ENCODE data around the gene MAOA.
"Not testable (repeated sequence)": the region's sequence is repeated elsewhere in the genome, so short reads cannot be mapped to it uniquely, and the experiment has no call there.

Gene MAOA

DNA sequence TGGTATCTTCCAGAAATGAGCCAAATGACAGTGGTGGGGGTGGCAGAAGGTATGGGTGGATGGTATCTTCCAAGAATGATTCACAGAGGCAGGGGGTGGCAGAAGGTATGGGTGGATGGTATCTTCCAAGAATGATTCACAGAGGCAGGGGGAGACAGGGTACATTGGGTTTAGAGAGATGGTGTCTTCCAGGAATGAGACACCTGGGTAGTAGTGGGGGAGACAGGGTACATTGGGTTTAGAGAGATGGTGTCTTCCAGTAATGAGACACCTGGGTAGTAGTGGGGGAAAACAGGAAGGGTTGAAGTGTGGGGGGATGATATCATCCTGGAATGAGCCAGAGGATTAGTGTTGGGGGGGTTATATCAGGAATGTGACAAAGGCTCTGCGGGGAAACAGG, 62.0 kb downstream of the MAOA start:
- Mint-ChIP-seq H3K36me3 (ENCODE audit: low read depth) (no peaks in the 10 kb centered on the region), H3K4me3 (no peak overlapping the region), H3K9me3 (peaks cover 5% of the 10 kb centered on the region), H3K4me1 (no peaks in the 10 kb centered on the region), H3K27ac (no peak overlapping the region), H3K27me3 (no peaks in the 10 kb centered on the region)
- no peak for ATAC-seq
- no peak for DNase-seq

DNA sequence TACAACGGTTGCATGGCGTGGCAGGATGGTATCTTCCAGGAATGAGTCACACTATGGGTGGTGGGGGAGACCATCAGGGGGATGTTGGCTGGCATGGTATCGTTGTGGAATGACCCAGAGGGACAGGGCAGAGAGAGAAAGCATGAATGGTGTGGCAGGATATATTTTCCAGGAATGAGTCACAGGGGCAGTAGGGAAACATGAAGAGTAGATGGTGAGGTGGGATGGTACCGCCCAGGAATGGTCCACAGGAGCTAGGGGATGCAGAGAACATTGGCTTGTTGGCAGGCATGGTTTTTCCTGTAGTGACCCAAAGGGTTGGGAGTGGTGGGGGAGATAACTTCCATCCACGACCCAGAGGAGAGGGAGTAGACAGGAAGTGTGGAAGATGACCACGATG, 62.4 kb downstream of the MAOA start:
- no peaks in the 10 kb centered on the region for H3K27me3 Mint-ChIP-seq
- DNase-seq: no peak
- H3K4me1 Mint-ChIP-seq: no peaks in the 10 kb centered on the region
- H3K36me3 Mint-ChIP-seq (ENCODE audit: low read depth): no peaks in the 10 kb centered on the region
- H3K4me3 Mint-ChIP-seq: no peak overlapping the region
- no peak overlapping the region for H3K27ac Mint-ChIP-seq
- no peak for ATAC-seq
- H3K9me3 Mint-ChIP-seq: peaks cover 5% of the 10 kb centered on the region

DNA sequence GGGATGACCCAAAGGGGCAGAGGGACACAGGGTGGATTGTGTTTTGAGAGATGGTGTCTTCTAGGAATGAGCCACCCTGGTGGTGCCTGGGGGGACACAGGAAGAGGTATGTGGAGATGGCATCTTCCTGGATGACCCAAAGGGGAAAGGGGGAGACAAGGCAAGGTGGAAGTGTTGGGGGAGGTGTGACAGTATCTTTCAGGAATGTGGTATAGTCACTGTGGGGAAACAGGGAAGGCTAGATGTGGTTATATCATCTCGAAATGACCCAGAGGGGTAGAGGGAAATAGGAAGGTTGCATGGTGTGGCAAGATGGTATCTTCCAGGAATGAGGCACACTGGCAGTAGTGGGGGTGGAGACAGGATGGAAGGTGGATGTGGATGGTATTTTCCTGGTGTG, 62.9 kb downstream of the MAOA start:
- Mint-ChIP-seq H3K27ac (no peak overlapping the region), H3K36me3 (ENCODE audit: low read depth) (no peaks in the 10 kb centered on the region), H3K9me3 (peaks cover 5% of the 10 kb centered on the region), H3K4me3 (no peak overlapping the region), H3K27me3 (no peaks in the 10 kb centered on the region), H3K4me1 (no peaks in the 10 kb centered on the region)
- no peak for ATAC-seq
- no peak for DNase-seq

DNA sequence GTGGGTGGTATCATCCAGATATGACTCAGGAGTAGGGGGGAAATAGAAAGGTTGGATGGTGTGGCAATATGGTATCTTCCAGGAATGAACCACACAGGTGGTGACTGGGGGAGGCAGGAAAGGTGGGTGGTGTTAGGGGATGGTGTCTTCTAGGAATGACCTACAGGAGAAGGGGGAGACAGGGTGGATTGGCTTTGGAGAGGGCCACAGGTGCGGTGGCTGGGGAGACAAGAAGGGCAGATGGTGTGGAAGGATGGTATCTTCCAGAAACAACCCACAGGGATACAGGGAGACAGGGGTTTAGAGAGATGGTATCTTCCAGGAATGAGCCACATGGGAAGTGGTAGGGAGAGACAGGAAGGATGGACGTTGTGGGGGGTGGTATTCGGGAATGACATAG, 64.0 kb downstream of the MAOA start:
- Mint-ChIP-seq H3K4me3 (no peak overlapping the region), H3K27ac (no peak overlapping the region), H3K4me1 (no peaks in the 10 kb centered on the region), H3K36me3 (ENCODE audit: low read depth) (no peaks in the 10 kb centered on the region), H3K9me3 (peaks cover 5% of the 10 kb centered on the region), H3K27me3 (no peaks in the 10 kb centered on the region)
- ATAC-seq: no peak
- DNase-seq: no peak

DNA sequence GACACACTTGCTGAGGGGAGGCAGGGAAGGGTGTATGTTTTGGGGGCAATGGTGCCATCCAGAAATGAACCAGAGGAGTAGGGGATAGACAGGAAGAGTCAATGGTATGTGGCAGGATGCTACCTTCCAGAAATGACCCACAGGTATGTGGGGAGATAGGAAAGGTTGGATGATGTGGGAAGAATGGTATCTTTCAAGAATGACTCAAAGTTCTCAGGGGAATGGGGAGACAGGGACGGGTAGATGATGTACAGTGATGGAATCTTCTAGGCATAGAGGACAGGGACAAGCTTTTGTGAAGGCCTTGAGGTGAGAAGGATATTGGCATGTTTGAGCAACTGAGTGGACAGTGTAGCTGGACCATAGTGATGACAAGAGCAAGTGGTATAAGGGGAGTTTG, 64.9 kb downstream of the MAOA start:
- no peak for ATAC-seq
- Mint-ChIP-seq H3K27ac (no peak overlapping the region), H3K27me3 (no peaks in the 10 kb centered on the region)

DNA sequence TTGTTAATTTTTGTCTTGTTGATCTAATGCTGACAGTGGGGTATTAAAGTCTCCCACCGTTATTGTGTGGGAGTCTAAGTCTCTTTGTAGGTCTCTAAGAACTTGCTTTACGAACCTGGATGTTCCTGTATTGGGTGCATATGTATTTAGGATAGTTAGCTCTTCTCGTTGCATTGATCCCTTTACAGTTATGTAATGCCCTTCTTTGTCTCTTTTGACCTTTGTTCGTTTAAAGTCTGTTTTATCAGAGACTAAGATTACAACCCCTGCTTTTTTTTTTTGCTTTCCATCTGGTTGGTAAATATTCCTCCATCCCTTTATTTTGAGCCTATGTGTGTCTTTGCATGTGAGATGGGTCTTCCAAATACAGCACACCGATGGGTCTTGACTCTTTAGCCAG, 69.1 kb downstream of the MAOA start:
- H3K4me3 Mint-ChIP-seq; H3K4me1 Mint-ChIP-seq; ATAC-seq; DNase-seq; H3K9me3 Mint-ChIP-seq; H3K27ac Mint-ChIP-seq; H3K36me3 Mint-ChIP-seq (ENCODE audit: low read depth); H3K27me3 Mint-ChIP-seq: not testable (repeated sequence)

More for the DNA sequence above, 64.9 kb downstream of the MAOA start:
- peaks cover 5% of the 10 kb centered on the region for H3K9me3 Mint-ChIP-seq
- H3K4me1 Mint-ChIP-seq: no peaks in the 10 kb centered on the region
- H3K4me3 Mint-ChIP-seq: no peak overlapping the region
- no peaks in the 10 kb centered on the region for H3K36me3 Mint-ChIP-seq (ENCODE audit: low read depth)
- no peak for DNase-seq

DNA sequence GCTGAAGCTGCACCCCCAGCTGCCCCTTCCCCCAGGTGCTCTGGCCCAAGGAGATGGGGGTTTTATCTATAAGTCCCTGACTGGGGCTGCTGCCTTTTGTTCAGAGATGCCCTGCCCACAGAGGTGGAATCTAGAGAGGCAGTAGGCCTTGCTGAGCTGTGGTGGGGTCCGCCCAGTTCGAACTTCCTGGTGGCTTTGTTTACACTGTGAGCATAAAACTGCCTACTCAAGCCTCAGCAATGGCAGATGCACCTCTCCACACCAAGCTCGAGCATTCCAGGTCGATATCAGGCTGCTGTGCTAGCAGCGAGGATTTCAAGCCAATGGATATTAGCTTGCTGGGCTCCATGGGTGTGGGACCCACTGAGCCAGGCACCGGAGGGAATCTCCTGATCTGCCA, 71.2 kb downstream of the MAOA start:
- not testable (repeated sequence) for H3K27ac Mint-ChIP-seq; ATAC-seq; H3K36me3 Mint-ChIP-seq (ENCODE audit: low read depth); H3K4me1 Mint-ChIP-seq; H3K27me3 Mint-ChIP-seq; H3K4me3 Mint-ChIP-seq; H3K9me3 Mint-ChIP-seq; DNase-seq

DNA sequence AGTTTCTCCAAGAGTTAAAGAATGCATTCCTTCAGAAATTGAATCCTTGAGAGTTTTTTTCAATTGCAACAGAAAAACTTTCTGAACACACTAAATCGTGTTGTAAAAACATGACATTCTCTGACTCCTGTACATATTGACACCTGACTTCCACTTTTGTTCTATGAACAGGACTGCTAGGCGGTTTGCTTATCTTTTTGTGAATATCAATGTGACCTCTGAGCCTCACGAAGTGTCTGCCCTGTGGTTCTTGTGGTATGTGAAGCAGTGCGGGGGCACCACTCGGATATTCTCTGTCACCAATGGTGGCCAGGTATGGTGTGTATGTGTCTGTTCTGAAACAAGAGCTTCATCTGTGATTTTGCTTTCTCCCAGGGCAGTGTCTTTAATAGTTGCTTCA, 71.9 kb downstream of the MAOA start:
- Mint-ChIP-seq H3K4me1 (no peaks in the 10 kb centered on the region), H3K27me3 (peaks cover 5% of the 10 kb centered on the region), H3K36me3 (ENCODE audit: low read depth) (no peaks in the 10 kb centered on the region), H3K27ac (no peak overlapping the region), H3K9me3 (no peaks in the 10 kb centered on the region), H3K4me3 (no peak overlapping the region)
- DNase-seq: no peak
- no peak for ATAC-seq

DNA sequence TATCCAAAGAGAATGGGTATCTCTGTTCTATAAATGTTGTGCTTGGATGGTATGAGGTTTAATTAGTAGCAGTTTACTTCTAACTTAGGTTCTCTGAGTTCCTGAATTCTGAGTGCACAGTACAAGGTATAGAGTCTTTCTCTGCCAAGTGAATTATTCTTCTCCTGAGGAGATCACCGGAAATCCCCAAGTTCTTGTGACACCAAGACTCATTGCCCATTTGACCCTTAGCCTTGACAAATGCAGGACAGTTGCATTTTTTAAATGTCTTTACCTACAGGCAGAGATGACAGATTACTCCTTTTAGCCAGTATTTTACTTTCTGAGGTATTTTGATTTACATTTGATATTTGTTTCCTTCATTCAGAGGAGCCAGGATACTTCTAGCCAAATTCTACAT, 72.9 kb downstream of the MAOA start:
- H3K36me3 Mint-ChIP-seq (ENCODE audit: low read depth): no peaks in the 10 kb centered on the region
- H3K4me1 Mint-ChIP-seq: no peaks in the 10 kb centered on the region
- ATAC-seq (no peak), DNase-seq (no peak)
- no peak overlapping the region for H3K27ac Mint-ChIP-seq
- peaks cover 5% of the 10 kb centered on the region for H3K27me3 Mint-ChIP-seq
- H3K4me3 Mint-ChIP-seq: no peak overlapping the region
- no peaks in the 10 kb centered on the region for H3K9me3 Mint-ChIP-seq

DNA sequence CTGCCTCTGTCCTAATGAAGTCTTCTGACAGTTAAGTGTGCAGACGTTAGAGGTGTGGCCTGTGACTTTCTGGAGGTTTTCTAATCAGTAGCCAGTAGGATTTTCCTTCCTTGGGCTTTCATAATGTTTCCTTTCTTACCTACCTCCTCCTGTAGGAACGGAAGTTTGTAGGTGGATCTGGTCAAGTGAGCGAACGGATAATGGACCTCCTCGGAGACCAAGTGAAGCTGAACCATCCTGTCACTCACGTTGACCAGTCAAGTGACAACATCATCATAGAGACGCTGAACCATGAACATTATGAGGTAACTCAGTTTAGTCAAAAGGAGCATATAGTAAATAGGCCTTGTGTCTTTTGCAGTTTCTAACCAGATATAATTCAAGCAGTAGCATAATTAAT, 75.0 kb downstream of the MAOA start:
- DNase-seq: no peak
- no peaks in the 10 kb centered on the region for H3K9me3 Mint-ChIP-seq
- H3K36me3 Mint-ChIP-seq (ENCODE audit: low read depth): no peaks in the 10 kb centered on the region
- H3K4me3 Mint-ChIP-seq: no peak overlapping the region
- no peak overlapping the region for H3K27ac Mint-ChIP-seq
- ATAC-seq: no peak
- no peaks in the 10 kb centered on the region for H3K4me1 Mint-ChIP-seq
- peaks cover 5% of the 10 kb centered on the region for H3K27me3 Mint-ChIP-seq

DNA sequence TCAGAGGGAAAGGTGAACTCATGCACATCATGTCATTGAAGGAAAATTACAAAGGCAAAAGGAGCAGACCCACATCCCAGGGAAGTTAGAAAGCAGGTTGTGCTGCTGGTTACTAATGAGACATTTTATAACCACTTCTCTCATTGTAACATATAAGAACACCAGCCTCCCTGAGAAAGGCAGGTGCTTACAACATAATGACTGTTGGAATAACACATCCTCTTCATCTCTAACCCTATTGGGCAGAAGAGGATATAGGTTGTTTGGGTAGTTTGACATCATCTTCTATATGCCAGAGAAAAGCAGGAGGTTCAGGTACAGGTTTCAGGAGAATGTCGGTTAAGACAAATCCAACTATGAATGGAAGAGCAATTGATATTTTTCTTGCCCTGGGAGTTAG, 77.6 kb downstream of the MAOA start:
- H3K9me3 Mint-ChIP-seq: no peaks in the 10 kb centered on the region
- H3K27ac Mint-ChIP-seq: no peak overlapping the region
- no peaks in the 10 kb centered on the region for H3K4me1 Mint-ChIP-seq
- DNase-seq (no peak), ATAC-seq (no peak)
- peaks cover 3% of the 10 kb centered on the region for H3K27me3 Mint-ChIP-seq
- no peak overlapping the region for H3K4me3 Mint-ChIP-seq
- H3K36me3 Mint-ChIP-seq (ENCODE audit: low read depth): no peaks in the 10 kb centered on the region

DNA sequence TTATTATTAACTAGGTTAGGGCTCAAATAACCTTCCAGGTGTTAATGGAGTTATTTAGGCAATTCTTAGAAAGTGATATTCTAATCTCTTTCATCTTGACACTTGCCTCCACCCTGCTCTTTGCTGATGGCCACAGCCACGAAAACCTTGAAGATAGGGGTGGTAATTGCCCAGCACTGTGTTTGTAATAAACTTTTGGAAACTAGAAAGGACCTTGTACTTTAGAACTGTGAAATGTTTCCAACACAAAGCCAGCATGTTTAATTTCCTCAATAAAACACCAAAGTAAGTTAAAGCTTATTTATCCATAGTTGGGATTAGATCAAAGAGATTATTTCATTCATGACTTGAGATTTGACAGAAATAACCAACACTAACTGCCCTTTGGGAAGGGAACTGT, 78.3 kb downstream of the MAOA start:
- no peak overlapping the region for H3K27ac Mint-ChIP-seq
- no peaks in the 10 kb centered on the region for H3K4me1 Mint-ChIP-seq
- no peak for ATAC-seq
- DNase-seq: no peak
- no peak overlapping the region for H3K4me3 Mint-ChIP-seq
- H3K27me3 Mint-ChIP-seq: no peaks in the 10 kb centered on the region
- H3K9me3 Mint-ChIP-seq: no peaks in the 10 kb centered on the region
- no peaks in the 10 kb centered on the region for H3K36me3 Mint-ChIP-seq (ENCODE audit: low read depth)

DNA sequence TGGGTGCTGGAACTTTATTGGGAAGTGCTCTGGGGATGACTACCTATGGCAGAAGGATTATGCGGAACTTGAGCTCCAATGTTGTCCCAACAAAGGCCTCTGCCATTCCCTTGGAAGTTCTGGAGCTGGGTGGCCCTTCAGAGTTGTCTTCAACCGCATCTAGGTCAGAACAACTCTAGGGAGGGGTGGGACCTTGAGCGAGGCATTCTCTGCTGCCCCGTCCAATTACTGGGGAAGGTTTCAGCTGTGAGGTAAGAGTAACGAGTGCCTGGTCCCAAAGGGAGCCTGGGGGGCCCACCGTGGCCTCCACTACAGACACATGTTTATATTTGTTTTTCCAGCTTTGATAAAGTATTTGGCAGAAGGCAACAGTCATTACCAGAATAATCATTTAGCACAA, 79.4 kb downstream of the MAOA start:
- no peaks in the 10 kb centered on the region for H3K36me3 Mint-ChIP-seq (ENCODE audit: low read depth)
- ATAC-seq: no peak
- no peak overlapping the region for H3K27ac Mint-ChIP-seq
- no peaks in the 10 kb centered on the region for H3K27me3 Mint-ChIP-seq
- H3K4me1 Mint-ChIP-seq: no peaks in the 10 kb centered on the region
- H3K9me3 Mint-ChIP-seq: no peaks in the 10 kb centered on the region
- no peak overlapping the region for H3K4me3 Mint-ChIP-seq
- DNase-seq: no peak

DNA sequence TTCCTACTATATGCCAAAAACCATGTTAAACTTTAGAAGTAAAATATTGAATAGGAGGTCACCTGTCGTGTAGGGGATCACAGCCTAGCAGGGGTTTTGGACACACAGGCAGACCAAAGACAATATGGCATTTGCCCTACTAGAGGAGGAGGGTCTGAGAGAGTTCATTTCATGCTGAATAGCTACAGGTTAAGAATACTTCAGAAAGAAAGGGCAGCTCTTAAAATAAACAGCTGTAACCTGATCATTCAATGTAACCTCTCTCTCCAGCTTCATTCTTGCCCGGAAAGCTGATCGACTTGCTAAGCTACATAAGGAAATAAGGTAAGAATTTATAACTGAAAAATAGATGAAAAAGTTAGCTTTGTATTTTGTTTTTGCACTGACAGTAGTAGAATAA, 79.9 kb downstream of the MAOA start:
- ATAC-seq: no peak
- Mint-ChIP-seq H3K36me3 (ENCODE audit: low read depth) (no peaks in the 10 kb centered on the region), H3K9me3 (no peaks in the 10 kb centered on the region), H3K4me1 (no peaks in the 10 kb centered on the region), H3K27me3 (no peaks in the 10 kb centered on the region), H3K27ac (no peak overlapping the region), H3K4me3 (no peak overlapping the region)
- no peak for DNase-seq

DNA sequence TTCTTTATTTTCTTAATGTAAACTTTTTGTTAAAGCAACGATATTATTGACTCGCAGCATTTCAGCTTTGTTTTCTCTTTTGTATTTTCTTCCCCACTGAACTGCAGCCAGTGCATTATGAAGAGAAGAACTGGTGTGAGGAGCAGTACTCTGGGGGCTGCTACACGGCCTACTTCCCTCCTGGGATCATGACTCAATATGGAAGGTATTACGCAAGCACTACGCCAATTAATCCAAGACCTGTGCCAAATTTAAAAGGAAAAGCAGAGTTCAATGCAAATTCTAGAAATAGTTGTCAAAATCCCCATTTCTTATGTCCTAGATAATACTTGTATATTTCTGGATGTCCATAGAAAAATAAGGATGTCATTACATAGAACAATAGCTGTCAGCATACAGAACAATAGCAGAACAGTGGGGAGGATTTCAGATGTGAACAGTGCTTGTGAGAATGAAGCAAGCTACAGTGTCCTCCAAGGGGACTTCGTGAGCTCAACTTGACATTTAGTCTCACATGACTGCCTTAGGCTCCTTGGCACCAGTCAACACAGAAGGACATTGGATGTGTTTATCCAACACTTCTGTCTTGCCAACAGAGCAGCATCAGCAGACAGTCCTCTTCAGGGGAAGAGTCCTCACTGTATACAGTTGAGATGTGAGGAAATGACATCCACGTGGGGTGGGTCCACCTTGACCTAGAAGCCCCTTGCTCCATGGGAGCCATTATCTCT, 85.9 kb downstream of the MAOA start:
- Mint-ChIP-seq H3K27ac (no peak overlapping the region), H3K36me3 (ENCODE audit: low read depth) (no peaks in the 10 kb centered on the region), H3K4me3 (no peak overlapping the region), H3K9me3 (no peaks in the 10 kb centered on the region), H3K4me1 (no peaks in the 10 kb centered on the region), H3K27me3 (no peaks in the 10 kb centered on the region)
- ATAC-seq (no peak), DNase-seq (no peak)

Data from activated naive CD8-positive, alpha-beta T cell treated with anti-CD3 and anti-CD28 coated beads, Interleukin-2, amount 50 U/mL, for 24 hours (primary cell).